HG03175 (cell line): Measurements from ENCODE around the gene XRCC3.

Experiments used
- ATAC-seq: cut with Tn5 transposase; IDR thresholded peaks from one replicate; pipeline ENCODE4 v1.9.1; 2021; ENCODE audit warnings: mild to moderate bottlenecking, moderate library complexity; ENCODE audit not compliant: unreplicated experiment

Gene XRCC3

GRCh38 chr14:103696070-103696402 is 19.2 kb downstream of the XRCC3 start:
- ATAC-seq, result no peak

- no peak for ATAC-seq
Observed at GRCh38 chr14:103695296-103696069, 19.8 kb downstream of the XRCC3 start.

GRCh38 chr14:103694572-103695026 is 20.7 kb downstream of the XRCC3 start:
- no peak for ATAC-seq

- no peak for ATAC-seq
Observed at GRCh38 chr14:103693515-103693914, 21.7 kb downstream of the XRCC3 start.

GRCh38 chr14:103692871-103693270 is 22.4 kb downstream of the XRCC3 start:
- no peak for ATAC-seq

- ATAC-seq, result no peak
Observed at GRCh38 chr14:103692159-103692558, 23.1 kb downstream of the XRCC3 start.

- peak; percentile 41 for ATAC-seq
Observed at GRCh38 chr14:103691655-103692054, 23.6 kb downstream of the XRCC3 start.

- ATAC-seq, result no peak
Observed at GRCh38 chr14:103690332-103690731, 24.9 kb downstream of the XRCC3 start.

GRCh38 chr14:103688906-103689902 is 26.0 kb downstream of the XRCC3 start:
- ATAC-seq, result peak; percentile 74

GRCh38 chr14:103688441-103688840 is 26.8 kb downstream of the XRCC3 start:
- no peak for ATAC-seq

- ATAC-seq, result no peak
Observed at GRCh38 chr14:103687712-103688111, 27.5 kb downstream of the XRCC3 start.

GRCh38 chr14:103686831-103687485 is 28.3 kb downstream of the XRCC3 start:
- no peak for ATAC-seq

- ATAC-seq, result no peak
Observed at GRCh38 chr14:103685276-103686211, 29.7 kb downstream of the XRCC3 start.

GRCh38 chr14:103684871-103685270 is 30.4 kb downstream of the XRCC3 start:
- no peak for ATAC-seq

- ATAC-seq, result no peak
Observed at GRCh38 chr14:103684471-103684870, 30.8 kb downstream of the XRCC3 start.

GRCh38 chr14:103683139-103683538 is 32.1 kb downstream of the XRCC3 start:
- ATAC-seq, result no peak

GRCh38 chr14:103680491-103681231 is 34.6 kb downstream of the XRCC3 start:
- ATAC-seq, result no peak

GRCh38 chr14:103679351-103679750 is 35.9 kb downstream of the XRCC3 start:
- ATAC-seq, result no peak

- no peak for ATAC-seq
Observed at GRCh38 chr14:103676881-103677675, 38.2 kb downstream of the XRCC3 start.
